Measurements from ENCODE around the gene AMFR. TPM values are rescaled to one million over a fixed set of nuclear protein-coding genes. Genes with fewer than 3 reads are reported as not detected.

AMFR gene
- total and polyA plus RNA-seq, 8 donors = 29.2 to 64.2 (median 47.3) TPM

DNA sequence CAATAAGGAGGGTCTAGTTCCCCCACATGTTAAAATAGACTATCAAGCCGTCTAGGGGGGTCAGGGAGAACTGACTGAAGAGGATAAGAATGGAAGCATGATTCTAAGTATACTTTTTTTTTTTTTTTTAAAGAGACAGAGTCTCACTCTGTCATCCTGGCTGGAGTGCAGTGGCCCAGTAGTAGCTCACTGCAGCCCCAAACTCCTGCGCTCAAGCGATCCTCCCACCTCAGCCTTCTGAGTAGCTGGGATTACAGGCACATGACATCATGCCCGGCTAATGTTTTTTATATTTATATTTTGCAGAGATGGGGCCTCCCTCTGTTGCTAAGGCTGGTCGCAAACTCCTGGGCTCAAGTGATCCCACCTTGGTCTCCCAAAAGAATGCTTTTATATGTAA is 14.2 kb downstream of the AMFR start:
- ATAC-seq (no peak), DNase-seq (no peak), FAIRE-seq (no peak)
- intact Hi-C loops (cut with DNase I) = no loop called here
- Histone ChIP-seq H3K27ac (no peak overlapping the region), H3K9me3 (no peaks in the 10 kb centered on the region), H3K36me3 (peaks cover 0 to 7% (median 6%) of the 10 kb centered on the region in 3 donors), H3K4me3 (no peak overlapping the region), H3K4me1 (peaks cover 6 to 17% (median 14%) of the 10 kb centered on the region in 3 donors), H3K27me3 (no peaks in the 10 kb centered on the region)
- TF ChIP-seq, protein P1, sequence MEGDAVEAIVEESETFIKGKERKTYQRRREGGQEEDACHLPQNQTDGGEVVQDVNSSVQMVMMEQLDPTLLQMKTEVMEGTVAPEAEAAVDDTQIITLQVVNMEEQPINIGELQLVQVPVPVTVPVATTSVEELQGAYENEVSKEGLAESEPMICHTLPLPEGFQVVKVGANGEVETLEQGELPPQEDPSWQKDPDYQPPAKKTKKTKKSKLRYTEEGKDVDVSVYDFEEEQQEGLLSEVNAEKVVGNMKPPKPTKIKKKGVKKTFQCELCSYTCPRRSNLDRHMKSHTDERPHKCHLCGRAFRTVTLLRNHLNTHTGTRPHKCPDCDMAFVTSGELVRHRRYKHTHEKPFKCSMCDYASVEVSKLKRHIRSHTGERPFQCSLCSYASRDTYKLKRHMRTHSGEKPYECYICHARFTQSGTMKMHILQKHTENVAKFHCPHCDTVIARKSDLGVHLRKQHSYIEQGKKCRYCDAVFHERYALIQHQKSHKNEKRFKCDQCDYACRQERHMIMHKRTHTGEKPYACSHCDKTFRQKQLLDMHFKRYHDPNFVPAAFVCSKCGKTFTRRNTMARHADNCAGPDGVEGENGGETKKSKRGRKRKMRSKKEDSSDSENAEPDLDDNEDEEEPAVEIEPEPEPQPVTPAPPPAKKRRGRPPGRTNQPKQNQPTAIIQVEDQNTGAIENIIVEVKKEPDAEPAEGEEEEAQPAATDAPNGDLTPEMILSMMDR (IDR thresholded peaks at IDR 0.05) = no peak
- WGBS, 2 donors = 90 to 95% methylated on average over 5 of the region's 5 CpGs

DNA sequence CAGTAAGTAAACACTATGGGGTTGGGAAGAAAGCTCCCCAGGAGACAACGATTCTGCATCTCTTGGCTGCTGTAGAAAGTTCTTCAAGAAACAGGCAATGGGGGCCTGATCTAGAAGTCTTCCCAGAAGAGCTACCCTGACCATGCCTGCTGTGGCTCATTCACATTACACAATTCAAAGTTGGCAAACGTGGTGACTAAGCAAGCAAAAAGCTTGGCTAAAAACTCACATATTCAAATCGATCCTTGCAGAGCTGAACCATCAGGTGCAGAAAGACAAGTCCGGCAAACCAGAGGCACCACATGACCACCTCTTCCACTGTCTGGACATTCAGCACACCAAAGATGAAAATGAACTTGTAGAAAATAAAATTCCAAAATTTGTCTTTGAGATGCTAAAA is 16.1 kb downstream of the AMFR start:
- WGBS, 2 donors = 28 to 32% methylated on average over 4 of the region's 4 CpGs
- Histone ChIP-seq H3K27me3 (no peaks in the 10 kb centered on the region), H3K9me3 (no peaks in the 10 kb centered on the region), H3K4me3 (no peak overlapping the region), H3K27ac (peak overlapping the region in 3 of 4 donors; percentile 53 to 80 (median 62)), H3K36me3 (peaks cover 6 to 15% (median 7%) of the 10 kb centered on the region in 3 donors), H3K4me1 (peaks cover 6 to 17% (median 14%) of the 10 kb centered on the region in 3 donors)
- intact Hi-C loops (cut with DNase I) = no loop called here
- TF ChIP-seq, protein P1 (IDR thresholded peaks at IDR 0.05) = no peak
- FAIRE-seq = no peak
- peak; percentile 91 to 94 (median 92) for ATAC-seq
- DNase-seq = peak in 2 of 6 donors; percentile 39 to 58

DNA sequence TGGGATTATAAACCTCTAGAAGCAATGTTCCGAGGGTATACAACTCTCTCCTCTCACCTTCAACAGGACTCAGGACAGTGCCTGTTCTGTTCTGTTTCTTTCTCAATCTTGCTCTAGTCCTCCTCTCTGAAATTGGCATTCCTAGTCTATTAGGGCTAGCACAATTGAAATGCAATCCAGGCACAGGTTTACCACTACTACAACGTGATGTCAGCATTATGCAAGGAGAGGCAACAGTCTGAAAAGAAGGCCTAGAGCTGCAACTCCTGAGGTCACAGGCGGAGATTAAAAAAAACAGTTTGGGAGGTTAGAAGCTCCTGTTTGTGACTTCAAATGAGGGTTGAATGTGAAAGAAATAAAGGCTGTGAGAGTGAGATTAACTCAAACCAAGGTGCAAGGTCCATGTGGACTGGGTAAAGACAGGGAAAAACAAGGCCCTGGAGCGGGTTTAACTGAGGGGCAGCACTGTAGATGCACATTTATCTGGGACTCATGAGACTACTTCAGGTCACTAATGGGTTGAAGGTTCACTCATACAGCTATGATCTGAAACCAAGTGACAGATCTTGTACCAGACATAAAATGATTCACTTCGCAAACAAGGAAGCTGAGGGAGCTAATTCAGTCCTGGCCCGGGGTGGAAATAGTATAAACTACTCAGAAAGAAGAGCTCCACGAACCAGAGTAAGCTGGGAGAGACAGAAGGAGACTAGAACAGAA is 16.8 kb downstream of the AMFR start:
- peaks cover 6 to 19% (median 7%) of the 10 kb centered on the region in 3 donors for H3K36me3 ChIP-seq
- peaks cover 6 to 17% (median 14%) of the 10 kb centered on the region in 3 donors for H3K4me1 ChIP-seq
- DNase-seq (peak in 1 of 6 donors; percentile 20), FAIRE-seq (no peak), ATAC-seq (peak; percentile 80 to 94 (median 82))
- no peak overlapping the region for H3K4me3 ChIP-seq
- intact Hi-C loops (cut with DNase I) = no loop called here
- TF ChIP-seq, protein P1 (IDR thresholded peaks at IDR 0.05) = no peak
- no peaks in the 10 kb centered on the region for H3K9me3 ChIP-seq
- no peaks in the 10 kb centered on the region for H3K27me3 ChIP-seq
- 77 to 82% methylated on average over 7 of the region's 7 CpGs for WGBS, 2 donors
- H3K27ac ChIP-seq = peak overlapping the region in 3 of 4 donors; percentile 53 to 80 (median 62)

DNA sequence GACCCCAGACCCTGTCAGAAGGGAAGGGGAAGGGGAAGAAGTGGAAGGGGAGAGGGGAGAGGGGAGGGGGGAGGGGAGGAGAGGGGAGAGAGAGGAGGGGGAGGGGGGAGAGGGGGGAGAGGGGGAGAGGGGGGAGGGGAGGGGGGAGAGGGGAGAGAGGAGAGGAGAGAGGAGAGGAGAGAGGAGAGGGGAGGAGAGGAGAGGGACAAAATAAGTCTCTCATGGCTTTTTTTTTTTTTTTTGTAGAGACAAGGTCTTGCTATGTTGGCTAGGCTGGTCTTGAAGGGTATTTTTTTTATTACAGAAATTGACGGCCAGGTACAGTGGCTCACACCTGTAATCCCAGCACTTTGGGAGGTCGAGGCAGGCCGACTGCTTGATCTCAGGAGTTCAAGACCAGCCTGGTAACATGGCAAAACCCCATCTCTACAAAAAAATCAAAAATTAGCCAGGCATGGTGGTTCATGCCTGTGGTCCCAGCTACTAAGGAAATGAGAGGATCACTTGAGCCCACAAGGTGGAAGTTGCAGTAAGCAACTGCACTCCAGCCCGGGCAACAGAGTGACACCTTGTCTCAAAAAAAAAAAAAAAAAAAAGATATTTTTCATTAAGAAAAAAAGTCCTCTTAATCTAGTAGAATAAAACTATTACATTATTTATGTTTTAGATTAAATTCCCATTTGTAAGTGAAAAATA is 19.2 kb downstream of the AMFR start:
- TF ChIP-seq, protein P1 (IDR thresholded peaks at IDR 0.05) = no peak
- no peak for FAIRE-seq

More for the DNA sequence above, 19.2 kb downstream of the AMFR start:
- intact Hi-C loops (cut with DNase I) = no loop called here
- Histone ChIP-seq H3K4me3 (no peak overlapping the region), H3K9me3 (no peaks in the 10 kb centered on the region), H3K27ac (no peak overlapping the region), H3K27me3 (no peaks in the 10 kb centered on the region), H3K4me1 (peaks cover 6 to 17% (median 14%) of the 10 kb centered on the region in 3 donors), H3K36me3 (peaks cover 0 to 36% (median 6%) of the 10 kb centered on the region in 3 donors)
- WGBS, 2 donors = 80 to 96% methylated on average over 4 of the region's 4 CpGs
- DNase-seq (no peak), ATAC-seq (no peak)
